Measurements from ENCODE around the gene SLC8B1. TPM values are rescaled to one million over a fixed set of nuclear protein-coding genes. Genes with fewer than 3 reads are reported as not detected.

The SLC8B1 gene
- total RNA-seq, 1 experiment from 2014 or later, result 30.9 TPM

DNA sequence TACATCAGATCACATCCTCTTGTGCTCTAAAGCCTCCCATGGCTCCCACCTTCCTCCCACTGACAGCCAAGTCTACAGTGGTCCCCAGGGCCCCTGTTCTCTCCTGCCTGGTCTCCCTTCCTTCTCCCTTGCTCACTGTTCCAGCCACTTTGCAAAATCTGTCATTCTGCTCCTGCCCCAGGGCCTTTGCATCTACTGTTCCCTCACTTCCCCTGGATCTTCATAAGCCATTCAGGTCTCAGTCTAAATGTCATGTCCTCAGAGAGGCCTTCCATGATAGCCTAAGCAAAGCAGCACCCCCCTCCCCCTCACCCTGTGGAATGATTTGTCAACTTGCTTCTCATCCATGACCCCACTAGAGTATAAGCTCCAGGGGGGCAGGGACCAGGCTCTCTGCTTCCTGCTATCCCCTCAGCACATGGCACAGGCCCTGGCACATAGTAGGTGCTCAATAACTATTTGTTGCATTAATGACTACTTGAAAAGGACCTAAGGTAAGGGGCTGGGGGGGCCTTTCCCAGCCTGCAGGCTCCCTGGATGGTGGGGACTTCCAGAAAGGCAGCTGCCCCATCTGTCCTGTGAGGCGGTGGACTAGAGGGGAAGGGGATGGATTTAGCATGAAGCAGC lies 5.0 kb downstream of the SLC8B1 start:
- Histone ChIP-seq H3K9me3 (ENCODE audit: control insufficient read depth in 1 of 2, insufficient read depth in 1 of 2, low read depth in 1 of 2, low read length in 2 of 2) (no peaks in the 10 kb centered on the region), H3K4me3 (replicated peaks in 1 of 2; ENCODE audit: low read depth in 1 of 2, low read length in 2 of 2) (no peak overlapping the region), H2AFZ (ENCODE audit: low read depth, low read length, poor library complexity, severe bottlenecking) (no peak overlapping the region), H3K9ac (ENCODE audit: low read length) (no peak overlapping the region), H3K79me2 (ENCODE audit: insufficient read depth, low read length) (peaks cover 21% of the 10 kb centered on the region), H3K36me3 (ENCODE audit: control insufficient read depth in 1 of 2, insufficient read depth in 2 of 2, low read length in 2 of 2) (peaks cover 0 to 11% of the 10 kb centered on the region in 2 experiments; a peak in 2 of 4 replicates), H3K4me1 (ENCODE audit: control insufficient read depth in 1 of 2, insufficient read depth in 2 of 2, low read length in 2 of 2) (peaks cover 4 to 11% of the 10 kb centered on the region in 2 experiments; a peak in 3 of 4 replicates), H3K9me2 (ENCODE audit: insufficient read depth) (no peaks in the 10 kb centered on the region), H3K27me3 (ENCODE audit: insufficient read depth, low read length) (no peaks in the 10 kb centered on the region), H3K27ac (ENCODE audit: low read depth, low read length) (no peak overlapping the region), H4K20me1 (ENCODE audit: insufficient read depth) (no peaks in the 10 kb centered on the region), H3K4me2 (ENCODE audit: low read length) (no peak overlapping the region)
- POLR2A ChIA-PET, result no interaction called here
- TF ChIP-seq MAX (IDR thresholded peaks at IDR 0.05), result no peak
- no peak for TF ChIP-seq TCF7L2 (IDR thresholded peaks at IDR 0.05; ENCODE audit: borderline replicate concordance, extremely low read depth, insufficient read depth, insufficient read length)
- TF ChIP-seq ATF3 (IDR thresholded peaks at IDR 0.05), result no peak
- TF ChIP-seq EZH2 (IDR thresholded peaks at IDR 0.05), result no peak
- no peak for TF ChIP-seq EGR1 (IDR thresholded peaks at IDR 0.05; ENCODE audit: low read depth)
- TF ChIP-seq SIN3A (IDR thresholded peaks at IDR 0.05; ENCODE audit: low read depth), result no peak
- TF ChIP-seq RAD21 (IDR thresholded peaks at IDR 0.05; ENCODE audit: low read depth), result no peak
- no peak for TF ChIP-seq YY1 (IDR thresholded peaks at IDR 0.05; ENCODE audit: extremely low read depth, insufficient replicate concordance, low read depth, low read length)
- TF ChIP-seq ELF1 (IDR thresholded peaks at IDR 0.05; ENCODE audit: borderline replicate concordance, low read depth), result no peak
- no peak for TF ChIP-seq ZNF274 (IDR thresholded peaks at IDR 0.05; ENCODE audit: low read depth, low read length)
- TF ChIP-seq, protein P1, sequence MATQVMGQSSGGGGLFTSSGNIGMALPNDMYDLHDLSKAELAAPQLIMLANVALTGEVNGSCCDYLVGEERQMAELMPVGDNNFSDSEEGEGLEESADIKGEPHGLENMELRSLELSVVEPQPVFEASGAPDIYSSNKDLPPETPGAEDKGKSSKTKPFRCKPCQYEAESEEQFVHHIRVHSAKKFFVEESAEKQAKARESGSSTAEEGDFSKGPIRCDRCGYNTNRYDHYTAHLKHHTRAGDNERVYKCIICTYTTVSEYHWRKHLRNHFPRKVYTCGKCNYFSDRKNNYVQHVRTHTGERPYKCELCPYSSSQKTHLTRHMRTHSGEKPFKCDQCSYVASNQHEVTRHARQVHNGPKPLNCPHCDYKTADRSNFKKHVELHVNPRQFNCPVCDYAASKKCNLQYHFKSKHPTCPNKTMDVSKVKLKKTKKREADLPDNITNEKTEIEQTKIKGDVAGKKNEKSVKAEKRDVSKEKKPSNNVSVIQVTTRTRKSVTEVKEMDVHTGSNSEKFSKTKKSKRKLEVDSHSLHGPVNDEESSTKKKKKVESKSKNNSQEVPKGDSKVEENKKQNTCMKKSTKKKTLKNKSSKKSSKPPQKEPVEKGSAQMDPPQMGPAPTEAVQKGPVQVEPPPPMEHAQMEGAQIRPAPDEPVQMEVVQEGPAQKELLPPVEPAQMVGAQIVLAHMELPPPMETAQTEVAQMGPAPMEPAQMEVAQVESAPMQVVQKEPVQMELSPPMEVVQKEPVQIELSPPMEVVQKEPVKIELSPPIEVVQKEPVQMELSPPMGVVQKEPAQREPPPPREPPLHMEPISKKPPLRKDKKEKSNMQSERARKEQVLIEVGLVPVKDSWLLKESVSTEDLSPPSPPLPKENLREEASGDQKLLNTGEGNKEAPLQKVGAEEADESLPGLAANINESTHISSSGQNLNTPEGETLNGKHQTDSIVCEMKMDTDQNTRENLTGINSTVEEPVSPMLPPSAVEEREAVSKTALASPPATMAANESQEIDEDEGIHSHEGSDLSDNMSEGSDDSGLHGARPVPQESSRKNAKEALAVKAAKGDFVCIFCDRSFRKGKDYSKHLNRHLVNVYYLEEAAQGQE (IDR thresholded peaks at IDR 0.05; ENCODE audit: low read depth), result no peak
- no peak for TF ChIP-seq EZH2phosphoT487 (IDR thresholded peaks at IDR 0.05; ENCODE audit: borderline replicate concordance)
- TF ChIP-seq FOSL1 (IDR thresholded peaks at IDR 0.05; ENCODE audit: low read depth), result no peak
- TF ChIP-seq POLR2AphosphoS5 (IDR thresholded peaks at IDR 0.05; ENCODE audit: low read depth, low read length), result no peak
- TF ChIP-seq JUND (IDR thresholded peaks at IDR 0.05), result no peak
- no peak for TF ChIP-seq CEBPB (IDR thresholded peaks at IDR 0.05; ENCODE audit: low read depth)
- TF ChIP-seq SP1 (IDR thresholded peaks at IDR 0.05; ENCODE audit: low read depth), result no peak
- TF ChIP-seq, protein P2, sequence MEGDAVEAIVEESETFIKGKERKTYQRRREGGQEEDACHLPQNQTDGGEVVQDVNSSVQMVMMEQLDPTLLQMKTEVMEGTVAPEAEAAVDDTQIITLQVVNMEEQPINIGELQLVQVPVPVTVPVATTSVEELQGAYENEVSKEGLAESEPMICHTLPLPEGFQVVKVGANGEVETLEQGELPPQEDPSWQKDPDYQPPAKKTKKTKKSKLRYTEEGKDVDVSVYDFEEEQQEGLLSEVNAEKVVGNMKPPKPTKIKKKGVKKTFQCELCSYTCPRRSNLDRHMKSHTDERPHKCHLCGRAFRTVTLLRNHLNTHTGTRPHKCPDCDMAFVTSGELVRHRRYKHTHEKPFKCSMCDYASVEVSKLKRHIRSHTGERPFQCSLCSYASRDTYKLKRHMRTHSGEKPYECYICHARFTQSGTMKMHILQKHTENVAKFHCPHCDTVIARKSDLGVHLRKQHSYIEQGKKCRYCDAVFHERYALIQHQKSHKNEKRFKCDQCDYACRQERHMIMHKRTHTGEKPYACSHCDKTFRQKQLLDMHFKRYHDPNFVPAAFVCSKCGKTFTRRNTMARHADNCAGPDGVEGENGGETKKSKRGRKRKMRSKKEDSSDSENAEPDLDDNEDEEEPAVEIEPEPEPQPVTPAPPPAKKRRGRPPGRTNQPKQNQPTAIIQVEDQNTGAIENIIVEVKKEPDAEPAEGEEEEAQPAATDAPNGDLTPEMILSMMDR (IDR thresholded peaks at IDR 0.05 in 2 of 3, conservative IDR thresholded peaks at IDR 0.05 in 1 of 3; ENCODE audit: borderline replicate concordance in 1 of 3, insufficient read depth in 1 of 3, low read depth in 2 of 3, low read length in 2 of 3), result no peak
- BruUV-seq (replicated peaks), result no TSS peak
- RAD21 ChIA-PET (ENCODE audit: low non-redundant PET in 1 of 2, low total read pairs in 2 of 2, uncharacterized antibody in 2 of 2, unreplicated experiment in 2 of 2), result no interaction called here
- ATAC-seq (no peak), DNase-seq (ENCODE audit: low read depth, low spot score) (no peak)
- intact Hi-C loops (cut with micrococcal nuclease), result loop anchor here (10.0 kb wide), 1 partner anchor 135 kb away; no protein-coding TSS in a partner anchor
- CTCF ChIA-PET, result no interaction called here
